GM11168 (cell line): ENCODE measurements around the gene EML4.
"Not testable (repeated sequence)": the region's sequence is repeated elsewhere in the genome, so short reads cannot be mapped to it uniquely, and the experiment has no call there.

ENCODE experiments used
- in situ Hi-C: fragments of 300-500 bp; cut with MboI; formaldehyde crosslinking; loops from one replicate; pipeline ENCODE4 v1.12.0; 2022; ENCODE audit warnings: low sequenced_read_pairs; ENCODE audit not compliant: unreplicated experiment

EML4 gene

DNA sequence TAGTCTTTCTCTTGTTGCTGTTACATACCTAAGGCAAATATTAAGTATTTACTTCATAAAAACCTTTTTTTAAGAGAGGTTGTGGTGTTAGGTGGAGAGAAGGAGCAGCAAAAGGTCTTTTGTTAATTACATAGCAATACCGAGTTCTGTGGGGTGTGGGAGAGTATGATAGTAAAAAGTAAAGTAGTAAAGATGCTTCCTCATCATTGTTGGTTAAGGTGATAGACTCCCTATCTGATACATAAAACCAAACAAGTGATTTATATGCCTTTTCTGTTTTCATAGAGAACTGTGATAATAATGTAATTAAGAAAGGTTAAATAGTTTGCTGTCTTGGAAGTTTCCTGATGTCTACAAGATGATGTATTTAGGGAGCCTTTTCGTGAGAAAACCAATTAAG is 75.4 kb downstream of the EML4 start:
- in situ Hi-C loops: no loop called here

DNA sequence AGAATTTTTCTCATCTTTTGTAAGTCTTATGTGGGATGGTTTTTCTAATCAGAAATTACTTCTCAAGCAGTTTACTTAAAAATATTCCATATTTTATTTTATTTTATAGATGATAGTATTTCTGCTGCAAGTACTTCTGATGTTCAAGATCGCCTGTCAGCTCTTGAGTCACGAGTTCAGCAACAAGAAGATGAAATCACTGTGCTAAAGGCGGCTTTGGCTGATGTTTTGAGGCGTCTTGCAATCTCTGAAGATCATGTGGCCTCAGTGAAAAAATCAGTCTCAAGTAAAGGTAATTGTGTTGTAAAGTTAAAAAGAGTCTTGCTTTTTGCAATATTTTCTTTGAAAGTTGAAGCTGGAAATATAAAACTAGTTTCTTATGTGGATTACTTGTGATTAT is 76.2 kb downstream of the EML4 start:
- in situ Hi-C loops: no loop called here

DNA sequence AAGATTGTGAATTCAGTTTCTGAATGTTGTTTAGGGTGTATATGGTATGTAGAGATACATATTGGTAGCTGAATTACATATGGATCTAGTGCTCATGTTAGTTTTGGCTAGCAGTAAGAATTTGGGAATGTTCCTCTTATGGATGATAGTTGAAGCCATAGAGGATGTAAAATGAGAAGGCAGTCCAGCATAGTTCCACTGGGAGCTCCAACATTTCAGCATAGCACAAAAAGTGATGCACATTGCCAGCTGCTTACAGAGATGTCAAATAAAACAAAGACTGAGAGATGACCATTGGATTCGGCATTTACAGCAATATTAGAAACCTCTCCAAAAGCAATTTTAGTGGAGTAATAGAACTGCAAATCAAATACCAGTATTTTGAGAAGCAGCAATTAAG is 77.4 kb downstream of the EML4 start:
- in situ Hi-C loops: no loop called here

GRCh38 chr2:42248846-42249245 is 79.7 kb downstream of the EML4 start:
- in situ Hi-C loops: no loop called here

GRCh38 chr2:42249284-42249683 is 80.1 kb downstream of the EML4 start:
- in situ Hi-C loops: no loop called here

- in situ Hi-C loops: no loop called here
Measured at GRCh38 chr2:42249887-42250286, 80.7 kb downstream of the EML4 start.

DNA sequence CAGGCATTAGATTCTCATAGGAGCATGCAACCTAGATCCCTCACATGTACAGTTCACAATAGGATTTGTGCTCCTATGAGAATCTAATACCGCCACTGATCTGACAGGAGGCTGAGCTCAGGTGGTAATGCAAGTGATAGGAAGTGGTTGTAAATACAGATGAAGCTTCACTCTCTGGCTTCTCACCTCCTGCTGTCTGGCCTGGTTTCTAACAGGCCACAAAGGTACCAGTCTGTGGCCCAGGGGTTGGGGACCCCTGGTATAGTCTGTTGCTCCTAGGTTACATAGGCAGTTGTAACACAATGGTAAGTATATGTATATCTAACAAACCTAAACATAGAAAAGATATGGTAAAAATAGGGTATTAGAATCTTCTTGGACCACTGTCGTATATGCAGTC is 81.8 kb downstream of the EML4 start:
- in situ Hi-C loops: no loop called here

GRCh38 chr2:42252464-42252863 is 83.3 kb downstream of the EML4 start:
- in situ Hi-C loops: no loop called here

- in situ Hi-C loops: no loop called here
Measured at GRCh38 chr2:42254186-42254895, 85.2 kb downstream of the EML4 start.

GRCh38 chr2:42256505-42256904 is 87.4 kb downstream of the EML4 start:
- in situ Hi-C loops: no loop called here

DNA sequence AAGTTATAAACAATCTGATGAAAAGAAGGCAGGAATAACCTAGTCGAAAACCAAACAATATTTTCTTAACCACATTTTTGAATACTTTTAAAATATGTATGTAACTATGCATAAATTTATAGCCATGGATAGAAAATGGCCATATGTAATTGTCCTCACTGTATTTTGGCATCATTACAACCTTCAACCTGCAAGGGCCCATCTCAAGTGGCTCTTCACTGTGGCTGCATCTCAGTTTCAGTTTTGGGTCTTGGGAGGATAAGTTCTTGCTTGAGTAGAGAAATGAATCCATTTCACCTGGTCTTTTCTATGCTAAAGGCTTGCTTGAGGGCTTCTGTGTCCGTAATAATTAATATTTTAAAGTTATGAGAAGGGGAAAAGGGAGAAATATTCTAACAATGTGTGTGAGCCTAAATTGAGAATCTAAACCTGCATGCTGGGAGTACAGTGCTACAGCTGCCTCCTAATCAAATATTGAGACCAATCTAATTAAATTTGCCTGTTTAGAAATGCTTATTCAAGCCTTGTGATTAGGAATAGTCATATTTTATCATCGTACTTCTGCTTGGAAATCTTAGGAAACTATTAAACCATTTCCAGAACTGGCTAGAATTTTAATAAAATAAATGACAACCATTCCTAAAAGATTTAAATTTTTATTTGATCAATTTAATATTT is 92.5 kb downstream of the EML4 start:
- in situ Hi-C loops: no loop called here

- in situ Hi-C loops: no loop called here
Measured at GRCh38 chr2:42266236-42266635, 97.1 kb downstream of the EML4 start.

GRCh38 chr2:42267530-42267929 is 98.4 kb downstream of the EML4 start:
- in situ Hi-C loops: no loop called here

GRCh38 chr2:42268528-42269151 is 99.5 kb downstream of the EML4 start:
- in situ Hi-C loops: no loop called here

GRCh38 chr2:42270757-42271156 is 101.6 kb downstream of the EML4 start:
- in situ Hi-C loops: no loop called here

DNA sequence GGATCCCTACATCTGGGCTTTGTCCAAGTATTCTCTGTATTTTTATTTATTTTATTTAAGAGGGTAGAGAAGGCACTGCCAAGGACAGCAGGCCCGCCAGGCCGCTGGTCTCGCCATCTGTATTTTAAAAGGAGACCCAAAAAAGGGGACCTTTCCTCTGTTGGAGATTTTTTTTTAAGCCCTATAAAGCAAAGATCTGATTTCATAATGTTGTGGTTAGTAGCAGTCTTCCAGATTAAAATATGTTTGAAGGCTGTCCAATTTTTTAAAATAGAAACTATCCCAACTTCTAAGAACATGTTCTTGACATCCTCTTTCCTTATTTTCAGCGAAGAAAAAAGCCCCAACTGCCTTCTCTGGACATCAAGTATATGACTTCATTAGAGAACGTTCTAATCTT is 102.1 kb downstream of the EML4 start:
- in situ Hi-C loops: not testable (repeated sequence)

GRCh38 chr2:42274863-42275262 is 105.7 kb downstream of the EML4 start:
- in situ Hi-C loops: no loop called here

GRCh38 chr2:42281416-42282081 is 112.4 kb downstream of the EML4 start:
- in situ Hi-C loops: no loop called here

DNA sequence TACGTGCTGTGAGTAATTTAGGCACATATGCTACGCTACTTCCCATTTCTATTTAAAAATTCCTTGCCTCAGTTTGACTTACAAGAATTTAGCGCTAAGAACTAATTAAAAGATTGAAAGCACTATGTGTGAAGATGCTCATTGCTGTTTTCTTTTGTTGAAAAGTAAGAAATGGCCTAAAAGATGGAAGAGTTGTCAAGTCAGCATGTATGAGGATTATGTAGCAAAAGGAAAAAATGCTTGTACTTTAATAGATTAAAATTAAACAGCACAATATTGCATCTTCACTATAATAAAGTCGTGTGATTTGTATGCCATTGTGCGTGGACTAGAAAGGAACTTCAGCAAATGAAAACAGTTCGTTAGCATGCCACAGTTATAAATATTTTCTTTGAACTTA is 114.9 kb downstream of the EML4 start:
- in situ Hi-C loops: no loop called here

- in situ Hi-C loops: no loop called here
Measured at GRCh38 chr2:42286268-42286946, 117.3 kb downstream of the EML4 start.

GRCh38 chr2:42288811-42289210 is 119.7 kb downstream of the EML4 start:
- in situ Hi-C loops: no loop called here
